Measurements from ENCODE around the gene HSPB9. TPM values are rescaled to one million over a fixed set of nuclear protein-coding genes. Genes with fewer than 3 reads are reported as not detected.
A peak's percentile ranks its signal among the peaks of the same experiment; 100 is the strongest.

HSPB9 gene
- total RNA-seq, 1 experiment from 2014 or later = 0.15 TPM

DNA sequence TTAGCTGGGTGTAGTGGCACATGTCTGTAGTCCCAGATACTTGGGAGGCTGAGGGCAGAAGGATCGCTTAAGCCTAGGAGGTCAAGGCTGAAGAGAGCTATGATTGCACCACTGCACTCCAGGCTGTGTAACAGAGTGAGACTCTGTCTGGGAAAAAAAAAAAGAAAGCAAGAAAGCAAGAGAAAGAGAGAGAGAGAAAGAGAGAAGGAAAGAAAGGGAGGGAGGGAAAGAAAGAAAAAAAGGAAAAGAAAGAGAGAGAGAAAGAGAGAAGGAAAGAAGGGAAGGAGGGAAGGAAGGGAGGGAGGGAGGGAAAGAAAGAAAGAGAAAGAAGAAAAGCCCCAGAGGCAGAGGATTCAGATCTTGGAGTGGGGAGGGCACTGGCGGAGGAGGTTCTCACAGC lies 16.6 kb upstream of the HSPB9 start:
- Mint-ChIP-seq H3K36me3 (ENCODE audit: insufficient read depth in 1 of 3, low read depth in 3 of 3) (no peaks in the 10 kb centered on the region), H3K4me3 (peak overlapping the region in 1 of 2 experiments; percentile 26; a peak in 1 of 5 replicates), H3K9me3 (no peaks in the 10 kb centered on the region), H3K4me1 (peaks cover 23 to 24% of the 10 kb centered on the region in 2 experiments), H3K27ac (no peak overlapping the region), H3K27me3 (ENCODE audit: low read depth) (peaks cover 9% of the 10 kb centered on the region)
- no peak overlapping the region for H2BK12ac ChIP-seq (ENCODE audit: insufficient read length, low read depth, low read length)
- no peaks in the 10 kb centered on the region for H4K20me1 ChIP-seq (ENCODE audit: control insufficient read depth, insufficient read depth, insufficient read length)
- no peak overlapping the region for H3K4me2 ChIP-seq (ENCODE audit: insufficient read depth, insufficient read length, low read length)
- H4K91ac ChIP-seq (ENCODE audit: insufficient read length, low read depth, low read length) = no peak overlapping the region
- no peaks in the 10 kb centered on the region for H3K9me3 ChIP-seq (ENCODE audit: control insufficient read depth, low read depth, low read length)
- WGBS (ENCODE audit: extremely low coverage, insufficient read length, low lambda C conversion rate) = no CpG with 5 or more reads among the region's 2 CpGs
- no peaks in the 10 kb centered on the region for H3K23me2 ChIP-seq (ENCODE audit: insufficient read length, low read depth, low read length, poor library complexity, severe bottlenecking)
- H3K23ac ChIP-seq (ENCODE audit: insufficient read length, low read depth, low read length) = no peak overlapping the region
- H3K9ac ChIP-seq (ENCODE audit: extremely low read depth, insufficient read length, low read length) = no peak overlapping the region
- no peak overlapping the region for H3K18ac ChIP-seq (ENCODE audit: insufficient read length, low read depth, low read length)
- H3K56ac ChIP-seq (ENCODE audit: insufficient read length, low read depth, low read length) = no peak overlapping the region
- no peak for DNase-seq
- no peak overlapping the region for H2BK15ac ChIP-seq (ENCODE audit: low read depth, low read length)
- H3T11ph ChIP-seq (ENCODE audit: low read length) = no peak overlapping the region
- H3K27me3 ChIP-seq (ENCODE audit: insufficient read depth, low read length) = no peaks in the 10 kb centered on the region
- TF ChIP-seq, protein P1, sequence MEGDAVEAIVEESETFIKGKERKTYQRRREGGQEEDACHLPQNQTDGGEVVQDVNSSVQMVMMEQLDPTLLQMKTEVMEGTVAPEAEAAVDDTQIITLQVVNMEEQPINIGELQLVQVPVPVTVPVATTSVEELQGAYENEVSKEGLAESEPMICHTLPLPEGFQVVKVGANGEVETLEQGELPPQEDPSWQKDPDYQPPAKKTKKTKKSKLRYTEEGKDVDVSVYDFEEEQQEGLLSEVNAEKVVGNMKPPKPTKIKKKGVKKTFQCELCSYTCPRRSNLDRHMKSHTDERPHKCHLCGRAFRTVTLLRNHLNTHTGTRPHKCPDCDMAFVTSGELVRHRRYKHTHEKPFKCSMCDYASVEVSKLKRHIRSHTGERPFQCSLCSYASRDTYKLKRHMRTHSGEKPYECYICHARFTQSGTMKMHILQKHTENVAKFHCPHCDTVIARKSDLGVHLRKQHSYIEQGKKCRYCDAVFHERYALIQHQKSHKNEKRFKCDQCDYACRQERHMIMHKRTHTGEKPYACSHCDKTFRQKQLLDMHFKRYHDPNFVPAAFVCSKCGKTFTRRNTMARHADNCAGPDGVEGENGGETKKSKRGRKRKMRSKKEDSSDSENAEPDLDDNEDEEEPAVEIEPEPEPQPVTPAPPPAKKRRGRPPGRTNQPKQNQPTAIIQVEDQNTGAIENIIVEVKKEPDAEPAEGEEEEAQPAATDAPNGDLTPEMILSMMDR (conservative IDR thresholded peaks at IDR 0.05) = no peak
- H3K14ac ChIP-seq (ENCODE audit: insufficient read depth, low read length) = no peak overlapping the region
- H2AK5ac ChIP-seq (ENCODE audit: insufficient read length, low read length) = no peak overlapping the region
- no peak overlapping the region for H2BK120ac ChIP-seq (ENCODE audit: low read depth, low read length, poor library complexity, severe bottlenecking)
- H2AFZ ChIP-seq (ENCODE audit: low read length) = no peak overlapping the region
- H4K5ac ChIP-seq (ENCODE audit: insufficient read length, low read depth, low read length) = no peak overlapping the region
- peaks cover 4% of the 10 kb centered on the region; the same call in 1 of the 2 replicates for H3K4me1 ChIP-seq (ENCODE audit: insufficient read depth, low read length)
- H3K79me2 ChIP-seq (ENCODE audit: insufficient read depth, low read length) = no peaks in the 10 kb centered on the region
- H3K4ac ChIP-seq (ENCODE audit: low read depth, low read length) = no peak overlapping the region
- no peak overlapping the region for H4K8ac ChIP-seq (replicated peaks; ENCODE audit: insufficient read length, low read depth, low read length)
- no peaks in the 10 kb centered on the region for H3K79me1 ChIP-seq (ENCODE audit: insufficient read depth, low read depth, low read length, poor library complexity, severe bottlenecking)
- H3K27ac ChIP-seq (ENCODE audit: insufficient read length, low read depth, low read length) = no peak overlapping the region
- no peak overlapping the region for H2BK5ac ChIP-seq (ENCODE audit: insufficient read length, low read length)
- H2BK20ac ChIP-seq (ENCODE audit: low read depth, low read length, poor library complexity, severe bottlenecking) = no peak overlapping the region
